Astrocyte of the spinal cord (primary cell): Measurements from ENCODE around the gene HS6ST3.
"Not testable (repeated sequence)": the region's sequence is repeated elsewhere in the genome, so short reads cannot be mapped to it uniquely, and the experiment has no call there.

ENCODE experiments used
- DNase-seq: peaks from one replicate; pipeline ENCODE4 v3.0.0; 2011; ENCODE audit warnings: low read depth, low spot score
- H3K4me3 ChIP-seq: 2 replicates; pipeline ENCODE4 v1.5.1; 2011; ENCODE audit warnings: low read depth, mild to moderate bottlenecking, low read length, moderate library complexity
- in situ Hi-C: cut with HindIII; loops from 2 replicates; pipeline ENCODE4 v1.10.0; 2017; ENCODE audit warnings: low sequenced_read_pairs
- TF ChIP-seq, protein P1 (sequence below): IDR thresholded peaks from 2 replicates; pipeline ENCODE4 v1.5.1; 2012; ENCODE audit warnings: low read depth, mild to moderate bottlenecking, low read length, inconsistent platforms

Gene HS6ST3

DNA sequence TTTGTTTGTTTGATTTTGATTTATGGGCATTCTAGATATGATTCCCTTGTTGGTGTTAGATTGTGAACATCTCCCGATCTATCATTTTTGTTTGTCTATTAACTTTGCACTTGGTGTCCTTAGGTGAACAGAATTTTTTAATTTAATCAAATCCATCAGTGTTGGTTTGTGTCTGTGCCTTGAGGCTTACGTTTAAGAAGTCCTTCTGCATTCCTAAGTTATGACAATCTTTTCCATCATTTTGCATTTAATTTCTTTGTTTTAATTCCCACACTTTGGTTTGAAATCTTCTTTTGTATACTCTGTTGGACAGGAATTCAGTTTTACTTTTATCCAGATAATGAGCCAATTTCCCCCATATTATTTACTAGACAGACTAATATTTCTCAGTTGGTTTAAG lies 421.7 kb downstream of the HS6ST3 start:
- in situ Hi-C loops, result no loop called here
- H3K4me3 ChIP-seq, result no peak overlapping the region
- TF ChIP-seq, protein P1, sequence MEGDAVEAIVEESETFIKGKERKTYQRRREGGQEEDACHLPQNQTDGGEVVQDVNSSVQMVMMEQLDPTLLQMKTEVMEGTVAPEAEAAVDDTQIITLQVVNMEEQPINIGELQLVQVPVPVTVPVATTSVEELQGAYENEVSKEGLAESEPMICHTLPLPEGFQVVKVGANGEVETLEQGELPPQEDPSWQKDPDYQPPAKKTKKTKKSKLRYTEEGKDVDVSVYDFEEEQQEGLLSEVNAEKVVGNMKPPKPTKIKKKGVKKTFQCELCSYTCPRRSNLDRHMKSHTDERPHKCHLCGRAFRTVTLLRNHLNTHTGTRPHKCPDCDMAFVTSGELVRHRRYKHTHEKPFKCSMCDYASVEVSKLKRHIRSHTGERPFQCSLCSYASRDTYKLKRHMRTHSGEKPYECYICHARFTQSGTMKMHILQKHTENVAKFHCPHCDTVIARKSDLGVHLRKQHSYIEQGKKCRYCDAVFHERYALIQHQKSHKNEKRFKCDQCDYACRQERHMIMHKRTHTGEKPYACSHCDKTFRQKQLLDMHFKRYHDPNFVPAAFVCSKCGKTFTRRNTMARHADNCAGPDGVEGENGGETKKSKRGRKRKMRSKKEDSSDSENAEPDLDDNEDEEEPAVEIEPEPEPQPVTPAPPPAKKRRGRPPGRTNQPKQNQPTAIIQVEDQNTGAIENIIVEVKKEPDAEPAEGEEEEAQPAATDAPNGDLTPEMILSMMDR, result no peak
- DNase-seq, result no peak

DNA sequence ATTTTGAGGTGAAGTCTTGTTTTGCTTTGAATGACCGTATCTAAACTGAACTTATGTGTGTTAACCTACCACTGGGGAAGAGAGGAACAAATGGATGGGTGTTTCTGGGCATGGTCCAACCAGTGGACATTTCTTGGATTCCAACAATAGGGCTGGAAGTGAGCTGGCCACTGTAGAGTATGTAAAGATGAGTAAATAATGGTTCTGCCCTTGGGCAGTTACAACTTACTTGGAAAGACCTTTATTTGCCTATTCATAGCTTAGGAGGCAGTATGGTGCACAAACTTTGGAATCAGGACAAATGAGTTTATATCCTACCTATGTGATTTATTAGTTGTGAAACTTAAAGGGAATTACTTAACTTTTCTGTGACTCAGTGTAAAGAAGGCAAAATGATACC lies 429.5 kb downstream of the HS6ST3 start:
- TF ChIP-seq, protein P1, result no peak
- in situ Hi-C loops, result no loop called here
- DNase-seq, result no peak
- no peak overlapping the region for H3K4me3 ChIP-seq

DNA sequence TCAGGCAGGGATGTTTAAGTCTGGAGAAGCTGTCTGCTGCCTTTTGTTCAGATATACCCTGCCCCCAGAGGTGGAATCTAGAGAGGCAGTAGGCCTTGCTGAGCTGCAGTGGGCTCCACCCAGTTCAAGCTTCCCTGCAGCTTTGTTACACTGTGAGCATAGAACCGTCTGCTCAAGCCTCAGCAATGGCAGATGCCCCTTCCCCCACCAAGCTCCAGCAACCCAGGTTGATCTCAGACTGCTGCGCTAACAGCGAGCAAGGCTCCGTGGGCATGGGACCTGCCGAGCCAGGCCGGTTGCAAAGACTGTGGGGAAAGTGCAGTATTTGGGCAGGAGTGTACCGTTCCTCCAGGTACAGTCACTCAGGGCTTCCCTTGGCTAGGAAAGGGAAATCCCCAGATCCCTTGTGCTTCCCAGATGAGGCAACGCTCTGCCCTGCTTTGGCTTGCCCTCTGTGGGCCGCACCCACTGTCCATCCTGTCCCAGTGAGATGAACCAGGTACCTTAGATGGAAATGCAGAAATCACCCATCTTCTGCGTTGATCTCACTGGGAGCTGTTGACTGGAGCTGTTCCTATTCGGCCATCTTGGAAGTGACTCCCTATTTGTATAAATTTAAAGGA lies 434.6 kb downstream of the HS6ST3 start:
- in situ Hi-C loops, H3K4me3 ChIP-seq, DNase-seq: not testable (repeated sequence)

DNA sequence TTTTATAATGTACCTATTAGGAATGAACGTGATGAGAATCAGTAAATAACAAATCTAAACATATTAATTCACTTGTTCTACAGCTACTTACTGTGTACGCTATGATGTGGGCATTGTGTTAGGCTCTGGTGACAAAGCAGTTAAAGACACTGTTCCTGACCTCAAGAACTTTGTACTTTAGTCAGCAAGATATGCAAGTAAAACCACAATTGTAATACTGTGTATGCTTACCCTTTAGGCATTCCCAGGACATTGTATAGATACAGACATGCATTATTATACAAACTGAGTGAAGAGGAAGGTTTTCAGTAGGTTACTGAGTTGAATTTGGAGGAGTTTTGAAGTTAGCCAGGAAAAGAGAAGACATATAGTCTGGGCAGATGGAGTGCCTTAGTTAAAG lies 435.8 kb downstream of the HS6ST3 start:
- in situ Hi-C loops, result no loop called here
- TF ChIP-seq, protein P1, result no peak

DNA sequence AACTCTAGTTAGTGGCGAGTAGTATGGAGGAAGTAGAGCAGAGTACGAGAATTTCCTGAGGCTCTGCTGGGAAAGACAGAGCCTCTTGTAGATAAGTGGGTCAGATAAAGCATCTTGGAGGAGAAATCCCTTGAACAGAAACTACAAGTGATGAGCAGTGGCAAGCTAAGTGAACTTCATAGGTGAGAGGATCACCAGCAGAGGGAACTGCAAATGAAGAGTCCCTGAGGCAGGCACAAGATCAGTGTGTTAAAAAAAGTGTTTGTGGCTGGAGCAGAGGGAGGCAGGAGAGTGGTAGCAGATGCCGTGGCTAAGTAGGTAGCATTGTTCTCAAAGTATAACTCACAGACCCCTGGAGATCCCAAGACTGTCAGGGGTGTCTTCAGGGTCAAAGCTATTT lies 437.6 kb downstream of the HS6ST3 start:
- in situ Hi-C loops, result no loop called here
- no peak for DNase-seq
- TF ChIP-seq, protein P1, result no peak
- no peak overlapping the region for H3K4me3 ChIP-seq

More for the DNA sequence above, 435.8 kb downstream of the HS6ST3 start:
- no peak overlapping the region for H3K4me3 ChIP-seq
- DNase-seq, result no peak

DNA sequence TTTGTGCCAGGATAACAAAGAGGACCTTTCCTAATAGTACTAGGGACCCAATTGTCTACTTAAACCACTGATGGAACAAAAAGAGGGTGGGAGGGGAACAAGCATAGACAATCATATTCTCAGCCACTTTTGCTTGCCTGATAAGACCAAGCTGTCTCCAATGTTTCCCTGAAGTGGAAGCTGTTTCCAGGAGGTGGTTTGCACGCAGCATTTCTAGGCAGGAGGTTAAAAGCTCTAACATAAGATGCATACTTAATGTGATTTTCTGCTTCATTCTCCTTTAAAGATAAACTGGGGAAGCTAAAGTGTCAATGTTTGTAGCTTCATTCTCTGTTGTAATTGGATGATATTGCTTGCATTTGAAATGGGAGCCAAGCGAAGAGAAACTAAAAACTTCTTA lies 442.9 kb downstream of the HS6ST3 start:
- no peak overlapping the region for H3K4me3 ChIP-seq
- no peak for DNase-seq
- in situ Hi-C loops, result no loop called here
- TF ChIP-seq, protein P1, result no peak

DNA sequence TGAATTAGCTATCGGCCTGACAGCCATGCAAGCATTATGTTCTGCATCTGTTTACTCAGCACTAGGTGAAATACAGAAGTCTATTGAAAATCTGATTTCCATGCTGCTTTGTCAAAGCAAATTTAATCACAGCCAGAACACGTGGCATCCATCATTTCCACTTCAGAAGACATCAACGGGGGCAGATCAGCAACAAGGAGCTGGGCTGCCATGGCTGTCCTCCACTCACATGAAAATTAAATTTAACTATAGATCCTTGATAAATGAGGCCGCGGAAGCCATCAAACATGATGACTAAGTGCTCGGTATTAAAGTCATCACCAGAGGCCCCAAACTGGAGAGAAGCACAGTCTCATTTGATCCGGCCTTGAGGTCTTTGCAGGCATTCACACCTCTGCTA lies 443.5 kb downstream of the HS6ST3 start:
- no peak for DNase-seq
- H3K4me3 ChIP-seq, result no peak overlapping the region
- TF ChIP-seq, protein P1, result no peak
- in situ Hi-C loops, result no loop called here
